Measurements from ENCODE around the gene MAP1S.

DNA sequence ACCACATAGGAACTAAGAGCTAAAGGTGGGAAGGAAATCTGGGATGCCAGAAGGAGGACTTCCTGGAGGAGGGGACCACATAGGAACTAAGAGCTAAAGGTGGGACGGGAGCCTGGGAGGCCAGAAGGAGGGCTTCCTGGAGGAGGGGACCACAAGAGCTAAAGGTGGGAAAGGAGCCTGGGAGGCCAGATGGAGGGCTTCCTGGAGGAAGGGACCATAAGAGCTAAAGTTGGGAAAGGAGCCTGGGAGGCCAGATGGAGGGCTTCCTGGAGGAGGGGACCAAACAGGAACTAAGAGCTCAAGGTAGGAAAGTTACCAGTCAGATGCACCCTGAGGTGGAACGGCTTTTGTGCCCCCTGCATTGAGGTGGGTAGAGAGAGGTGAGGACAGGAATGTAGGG lies 22.2 kb downstream of the MAP1S start:
- TF ChIP-seq, protein P1, sequence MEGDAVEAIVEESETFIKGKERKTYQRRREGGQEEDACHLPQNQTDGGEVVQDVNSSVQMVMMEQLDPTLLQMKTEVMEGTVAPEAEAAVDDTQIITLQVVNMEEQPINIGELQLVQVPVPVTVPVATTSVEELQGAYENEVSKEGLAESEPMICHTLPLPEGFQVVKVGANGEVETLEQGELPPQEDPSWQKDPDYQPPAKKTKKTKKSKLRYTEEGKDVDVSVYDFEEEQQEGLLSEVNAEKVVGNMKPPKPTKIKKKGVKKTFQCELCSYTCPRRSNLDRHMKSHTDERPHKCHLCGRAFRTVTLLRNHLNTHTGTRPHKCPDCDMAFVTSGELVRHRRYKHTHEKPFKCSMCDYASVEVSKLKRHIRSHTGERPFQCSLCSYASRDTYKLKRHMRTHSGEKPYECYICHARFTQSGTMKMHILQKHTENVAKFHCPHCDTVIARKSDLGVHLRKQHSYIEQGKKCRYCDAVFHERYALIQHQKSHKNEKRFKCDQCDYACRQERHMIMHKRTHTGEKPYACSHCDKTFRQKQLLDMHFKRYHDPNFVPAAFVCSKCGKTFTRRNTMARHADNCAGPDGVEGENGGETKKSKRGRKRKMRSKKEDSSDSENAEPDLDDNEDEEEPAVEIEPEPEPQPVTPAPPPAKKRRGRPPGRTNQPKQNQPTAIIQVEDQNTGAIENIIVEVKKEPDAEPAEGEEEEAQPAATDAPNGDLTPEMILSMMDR (IDR thresholded peaks at IDR 0.05; ENCODE audit: poor library complexity, severe bottlenecking), result no peak
- no peak for TF ChIP-seq TAF1 (IDR thresholded peaks at IDR 0.05; ENCODE audit: low read depth)
- TF ChIP-seq MXI1 (conservative IDR thresholded peaks at IDR 0.05; ENCODE audit: poor library complexity, severe bottlenecking), result no peak
- TF ChIP-seq RAD21 (conservative IDR thresholded peaks at IDR 0.05), result no peak
- no peak for TF ChIP-seq POLR2AphosphoS5 (IDR thresholded peaks at IDR 0.05)
- TF ChIP-seq EZH2 (IDR thresholded peaks at IDR 0.05; ENCODE audit: borderline replicate concordance, insufficient read depth, low read length, poor library complexity, severe bottlenecking), result no peak
- TF ChIP-seq EP300 (conservative IDR thresholded peaks at IDR 0.05; ENCODE audit: poor library complexity, severe bottlenecking), result no peak
